HG02943 (cell line): Measurements from ENCODE around the gene PDE10A.

Source experiments
- ATAC-seq: cut with Tn5 transposase; IDR thresholded peaks from one replicate; pipeline ENCODE4 v1.9.1; 2021; ENCODE audit warnings: mild to moderate bottlenecking, low read depth, moderate library complexity; ENCODE audit not compliant: unreplicated experiment

PDE10A gene

DNA sequence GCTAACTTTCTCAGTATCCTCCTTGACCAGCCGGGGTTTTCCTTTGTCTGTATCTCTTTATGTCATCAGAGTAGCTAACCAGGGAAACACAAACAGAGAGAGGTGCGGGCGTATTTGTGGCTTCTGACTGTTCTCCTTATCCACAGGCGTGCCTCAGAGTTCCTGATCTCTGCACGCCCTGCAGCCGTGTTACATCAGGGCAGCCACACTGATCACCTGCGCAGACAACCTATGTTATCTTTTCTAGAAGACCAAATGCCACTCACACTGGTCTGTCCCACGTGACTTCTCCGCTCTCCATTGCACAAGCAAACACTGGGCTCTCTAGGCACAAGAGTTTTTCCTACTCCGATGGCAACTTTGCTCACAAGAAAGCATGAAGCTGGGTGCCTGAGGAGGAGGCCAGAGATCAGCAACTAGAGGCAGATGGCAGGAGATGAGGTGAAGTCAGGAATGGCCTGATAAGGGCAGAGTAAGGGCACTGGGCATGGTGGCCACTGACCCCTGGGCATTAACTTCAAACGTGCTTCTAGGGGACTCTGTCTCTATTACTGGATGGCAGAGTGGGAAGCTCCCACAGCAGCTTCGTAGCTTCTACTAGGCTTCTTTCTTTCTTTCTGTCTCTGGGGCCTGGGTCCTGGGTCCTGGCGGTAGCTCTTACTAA is 4.5 kb downstream of the PDE10A start:
- no peak for ATAC-seq

DNA sequence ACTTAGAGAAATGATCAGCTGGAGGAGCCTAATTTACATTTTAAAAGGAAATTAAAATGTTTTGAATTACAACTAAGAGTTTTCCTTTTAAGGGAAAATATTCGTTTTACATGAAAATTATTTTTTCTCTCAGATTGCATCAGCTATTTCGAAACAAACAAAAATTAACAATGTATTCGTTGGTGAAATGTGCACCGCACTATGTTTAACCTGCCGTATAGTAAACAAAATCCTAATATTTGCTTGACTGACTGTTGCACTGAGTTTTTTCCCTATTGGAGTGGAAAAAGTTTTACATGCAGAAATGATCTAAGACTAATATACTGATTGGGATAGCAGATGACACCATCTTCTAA is 5.7 kb downstream of the PDE10A start:
- ATAC-seq, result no peak

DNA sequence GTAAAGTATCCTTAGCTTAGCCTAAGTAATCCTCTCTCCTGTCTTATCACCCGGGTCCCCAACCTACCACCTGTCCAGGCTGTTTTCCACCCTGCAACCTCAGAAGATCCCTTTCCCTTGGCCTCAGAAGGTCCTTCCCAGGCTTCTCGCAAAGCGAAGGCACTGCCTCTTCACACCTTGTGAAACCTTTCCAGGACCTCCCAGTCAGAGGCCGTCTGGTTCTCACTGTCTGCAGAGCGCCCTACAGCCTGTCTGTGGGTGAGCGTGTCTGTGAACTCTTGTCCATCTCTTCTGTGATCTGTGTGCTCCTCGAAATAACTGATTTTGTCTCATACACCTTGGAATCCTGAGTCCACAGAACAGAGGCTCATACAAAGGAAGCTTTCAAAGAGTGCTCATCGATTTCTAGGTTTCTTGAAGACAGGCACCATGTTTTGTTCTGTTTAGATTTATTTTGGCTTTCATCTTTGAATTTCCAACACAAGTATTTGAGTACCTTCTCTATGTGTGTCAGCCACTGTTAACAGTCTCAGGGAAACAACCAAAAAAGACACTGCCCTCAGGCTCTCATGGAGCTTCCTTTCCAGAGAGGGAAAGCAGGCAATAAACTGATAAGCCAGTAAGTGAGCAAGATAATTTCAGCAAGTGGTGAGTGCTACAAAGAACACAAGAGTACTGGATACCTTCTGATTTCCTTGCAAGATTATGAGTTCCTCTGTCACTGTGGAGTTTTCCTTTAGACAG is 6.3 kb downstream of the PDE10A start:
- no peak for ATAC-seq

DNA sequence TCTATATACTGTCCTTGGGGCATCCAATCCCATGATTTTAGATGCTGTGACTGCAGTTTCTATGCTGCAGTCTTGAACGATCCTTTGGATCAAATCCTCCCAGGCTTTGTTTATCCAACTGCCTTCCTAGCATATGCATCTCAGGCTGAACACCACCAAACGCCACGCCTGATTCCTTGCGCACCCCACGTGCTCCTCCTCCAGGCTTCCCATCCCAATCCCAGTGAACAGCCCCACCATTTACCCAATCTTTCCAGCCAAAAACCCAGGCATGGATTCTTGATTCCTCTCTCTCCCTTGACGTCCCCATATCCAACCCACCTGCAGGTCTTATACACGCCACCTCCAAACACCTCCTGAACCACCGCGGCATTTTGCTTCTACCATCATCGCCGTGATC is 7.8 kb downstream of the PDE10A start:
- no peak for ATAC-seq

DNA sequence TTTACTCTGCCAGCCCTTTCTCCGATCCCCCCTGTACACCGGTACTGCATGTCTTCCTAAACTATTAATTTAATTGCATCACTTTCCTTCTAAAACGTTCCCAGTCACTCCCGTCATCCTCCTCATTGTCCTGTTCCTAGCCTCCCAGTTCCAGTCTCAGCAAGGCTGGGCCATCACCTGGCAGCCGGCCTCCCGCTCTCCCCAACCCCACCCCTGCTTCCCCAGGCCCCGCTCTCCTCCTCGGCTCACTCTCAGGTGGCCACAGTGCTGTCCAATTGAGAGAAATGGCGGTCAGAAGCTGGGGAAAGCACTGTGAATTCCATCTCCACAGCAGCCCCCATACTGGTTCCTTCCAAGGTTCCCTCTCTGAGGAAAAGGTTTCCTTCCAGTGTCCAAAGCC is 8.9 kb downstream of the PDE10A start:
- no peak for ATAC-seq

DNA sequence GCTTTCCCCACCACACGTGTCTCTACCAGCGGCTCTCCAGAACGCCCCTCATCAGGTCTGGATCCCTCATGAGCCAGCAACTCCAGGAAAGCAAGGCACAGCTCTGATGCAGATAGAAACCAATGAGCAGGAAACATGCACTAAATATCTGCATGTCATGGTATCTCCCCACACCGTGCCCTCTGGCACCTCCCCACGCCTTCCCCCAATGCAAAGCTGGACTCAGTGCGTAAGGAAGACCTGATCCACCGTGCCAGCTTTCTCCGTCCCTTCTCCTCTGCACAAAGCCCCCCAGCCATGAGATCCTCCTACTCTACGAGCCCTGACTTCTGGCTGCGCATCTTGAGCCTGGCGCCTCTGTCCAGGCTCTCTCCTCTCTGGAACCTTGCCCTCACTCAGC is 9.4 kb downstream of the PDE10A start:
- no peak for ATAC-seq

DNA sequence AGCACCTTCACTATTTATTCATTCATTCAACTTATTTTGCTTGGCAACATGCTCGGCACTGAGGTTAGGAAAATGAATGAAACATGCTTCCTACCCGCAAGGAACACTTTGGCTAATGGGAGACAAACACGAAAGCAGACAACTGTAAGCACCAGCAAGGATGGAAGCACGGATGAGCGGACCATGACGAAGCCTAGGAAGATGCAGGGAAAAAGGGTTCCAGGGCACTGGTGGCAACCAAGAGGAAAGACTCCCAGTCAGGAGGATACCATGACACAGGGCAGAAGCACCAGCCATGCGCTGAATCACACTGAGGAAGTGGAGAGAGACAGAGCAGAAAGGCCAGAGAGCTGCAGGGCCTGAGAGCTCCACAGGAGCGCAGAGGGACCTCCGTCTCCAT is 9.8 kb downstream of the PDE10A start:
- no peak for ATAC-seq

DNA sequence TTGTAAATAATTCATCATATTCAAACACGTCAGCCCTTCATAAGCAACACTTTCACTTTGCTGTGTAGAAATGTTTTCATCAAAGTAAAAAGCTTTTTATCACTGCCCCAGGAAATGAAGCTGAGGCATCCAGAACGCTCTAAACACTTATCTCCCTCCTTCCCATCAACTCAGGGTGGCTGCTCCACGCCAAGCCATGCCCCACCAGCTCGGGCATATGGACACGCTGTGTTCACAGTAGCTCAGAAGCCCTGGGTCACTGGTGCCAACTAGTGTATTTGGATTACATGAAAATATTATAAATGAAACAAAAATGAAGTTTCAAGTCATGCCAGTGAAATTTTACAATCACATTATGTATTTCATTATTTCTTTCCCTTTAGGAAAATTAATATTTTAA is 10.3 kb downstream of the PDE10A start:
- ATAC-seq, result no peak

DNA sequence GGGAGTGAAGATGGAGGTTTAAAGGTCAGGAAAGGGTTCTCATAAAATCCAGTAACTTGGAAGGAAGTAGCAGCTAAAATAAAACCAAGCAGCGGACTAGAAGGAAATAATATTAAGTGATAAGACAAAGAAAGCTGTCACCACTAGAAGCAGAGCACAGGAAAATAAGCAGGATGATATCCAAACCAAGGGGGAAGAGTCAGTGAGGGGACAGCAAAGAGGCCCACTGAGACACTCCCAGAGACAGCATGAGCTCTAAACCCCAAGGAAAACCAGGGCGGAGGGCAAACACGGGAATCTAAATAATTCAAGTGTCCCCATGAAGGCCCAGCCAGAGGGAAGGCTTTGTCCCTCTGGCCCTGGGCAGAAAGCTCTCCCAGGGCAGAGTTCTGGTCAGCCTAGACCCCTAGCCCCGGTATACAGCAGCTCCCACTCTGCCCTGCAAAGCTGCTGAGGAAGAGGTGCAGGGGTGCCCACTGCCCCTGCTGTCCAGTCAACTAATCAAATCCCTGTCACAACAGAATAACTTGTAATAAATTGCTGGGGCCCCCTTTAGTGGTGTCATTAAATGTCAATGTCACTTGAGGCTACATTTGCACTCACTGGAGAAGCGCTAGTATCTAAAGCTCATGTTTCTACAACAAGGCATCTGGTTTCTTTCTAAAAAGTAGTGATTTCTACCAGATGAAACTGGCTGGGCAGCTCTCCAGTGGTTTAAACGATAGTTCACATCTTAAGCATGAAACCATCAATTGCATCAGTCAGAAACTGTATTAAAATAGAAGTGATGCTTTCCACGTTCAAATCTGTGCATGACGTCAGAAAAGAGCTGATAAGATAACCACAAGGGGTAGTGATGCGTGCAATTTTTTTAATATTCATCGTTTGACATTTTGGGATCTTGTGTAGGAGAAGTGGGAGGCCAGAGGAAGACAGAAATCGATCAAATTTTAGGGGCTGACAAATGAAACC is 13.6 kb downstream of the PDE10A start:
- ATAC-seq, result no peak

DNA sequence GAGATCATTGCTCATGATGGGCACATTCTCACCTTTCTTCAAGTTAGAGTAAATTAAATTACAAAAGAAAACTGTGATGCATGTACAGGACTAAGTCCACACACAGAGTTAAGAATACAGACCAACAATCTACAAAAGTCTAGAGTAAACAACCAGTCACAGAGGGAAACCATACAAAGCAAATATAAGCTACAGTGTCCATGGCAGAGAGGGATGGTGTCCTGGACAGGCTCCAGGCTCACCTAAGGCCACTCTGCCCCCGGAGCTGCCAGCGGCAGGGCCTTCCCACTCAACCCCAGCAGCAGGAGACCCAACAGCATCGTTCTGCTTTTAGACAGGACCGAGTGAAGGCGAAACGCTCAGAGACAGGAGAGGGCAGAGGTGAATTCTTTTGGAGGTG is 16.0 kb downstream of the PDE10A start:
- ATAC-seq, result no peak

DNA sequence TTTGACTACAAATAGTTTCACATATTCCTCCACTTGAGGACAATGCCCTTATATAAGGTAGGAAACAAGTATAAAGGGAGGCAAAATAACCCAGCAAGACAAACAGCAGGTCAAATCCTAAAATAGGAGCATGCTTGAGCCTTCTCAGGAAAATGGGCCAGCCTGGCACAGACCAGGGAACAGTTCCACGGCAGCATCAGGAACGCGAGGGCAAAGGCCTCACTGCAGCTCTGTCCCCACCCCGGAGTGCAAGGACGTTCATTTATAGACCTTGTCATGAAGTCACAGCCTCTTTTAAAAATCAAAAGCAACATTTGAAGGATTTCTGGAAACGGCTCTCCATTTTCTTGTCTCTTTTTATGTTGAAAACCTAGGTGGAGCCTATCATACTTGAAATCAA is 17.1 kb downstream of the PDE10A start:
- no peak for ATAC-seq

DNA sequence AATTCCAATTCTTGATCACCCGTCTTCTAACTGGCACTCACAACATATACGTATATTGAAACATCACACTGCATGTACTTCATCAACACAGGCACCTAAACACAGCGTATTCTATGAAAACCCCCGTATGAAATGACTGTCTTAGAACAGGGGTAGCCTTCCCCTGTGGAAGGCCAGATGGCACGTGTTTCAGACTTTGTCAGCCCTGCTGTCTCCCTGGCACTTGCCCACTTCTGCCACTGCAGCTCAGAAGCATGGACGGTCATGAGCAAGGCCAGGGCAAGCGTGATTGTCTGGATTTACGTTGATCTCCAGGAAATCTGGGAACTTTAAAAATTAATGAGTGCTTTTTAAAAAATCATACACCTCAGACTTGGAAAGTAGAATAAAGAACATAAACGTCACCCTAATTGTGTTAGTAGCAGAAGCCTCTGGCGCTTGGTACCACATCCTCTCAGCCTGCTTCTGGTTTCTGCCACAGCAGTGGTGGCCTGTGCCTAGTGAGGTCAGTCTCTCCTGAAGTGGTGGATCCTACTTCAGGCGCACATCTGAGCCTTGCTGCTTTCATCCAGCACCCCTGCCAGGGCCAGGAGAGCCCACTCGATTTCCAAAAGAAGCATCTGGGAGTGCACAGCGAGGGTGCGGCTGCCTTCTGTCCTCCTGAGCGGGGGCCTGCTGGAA is 18.3 kb downstream of the PDE10A start:
- ATAC-seq, result no peak

DNA sequence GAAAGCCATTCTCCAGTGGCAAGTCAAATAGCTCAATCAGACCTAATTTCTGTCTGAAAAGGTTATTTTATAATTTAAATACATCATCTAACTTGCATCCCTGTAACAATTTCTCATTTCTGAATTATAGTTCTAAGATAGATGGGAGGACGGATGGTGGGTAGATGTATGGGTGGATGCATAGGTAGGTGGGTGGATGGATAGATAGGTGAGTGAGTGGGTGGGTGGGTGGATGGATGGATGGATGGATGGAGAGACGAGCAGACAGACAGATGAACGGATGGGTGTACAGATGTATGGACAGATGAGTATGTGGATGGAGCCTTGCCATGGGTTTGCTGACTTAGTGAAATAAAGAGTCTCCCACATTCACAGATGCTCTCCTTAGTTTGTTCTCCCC is 20.0 kb downstream of the PDE10A start:
- ATAC-seq, result no peak

DNA sequence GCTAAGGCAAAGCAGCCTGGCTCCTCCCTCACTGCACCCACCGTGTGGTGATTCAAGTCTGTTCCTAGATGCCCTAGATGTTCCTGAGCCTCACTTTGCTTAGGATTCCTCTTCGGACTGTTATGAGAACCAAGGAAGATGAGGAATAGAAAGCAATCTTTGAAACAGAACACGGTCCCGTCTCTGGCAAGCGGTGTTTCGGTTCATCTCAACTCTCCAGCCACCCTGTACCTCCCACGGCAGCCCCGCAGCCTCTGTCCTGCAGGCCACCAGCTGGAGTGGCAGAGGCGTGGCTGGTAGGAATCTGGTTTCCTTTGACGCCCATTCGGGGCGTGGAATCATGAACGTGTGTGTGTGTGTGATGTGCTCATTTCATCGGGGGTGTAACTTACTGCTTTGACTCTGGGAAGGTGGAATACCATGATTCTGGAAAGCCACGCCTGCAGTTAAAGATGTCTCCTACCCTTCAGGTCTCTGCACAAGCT is 21.3 kb downstream of the PDE10A start:
- ATAC-seq, result no peak

DNA sequence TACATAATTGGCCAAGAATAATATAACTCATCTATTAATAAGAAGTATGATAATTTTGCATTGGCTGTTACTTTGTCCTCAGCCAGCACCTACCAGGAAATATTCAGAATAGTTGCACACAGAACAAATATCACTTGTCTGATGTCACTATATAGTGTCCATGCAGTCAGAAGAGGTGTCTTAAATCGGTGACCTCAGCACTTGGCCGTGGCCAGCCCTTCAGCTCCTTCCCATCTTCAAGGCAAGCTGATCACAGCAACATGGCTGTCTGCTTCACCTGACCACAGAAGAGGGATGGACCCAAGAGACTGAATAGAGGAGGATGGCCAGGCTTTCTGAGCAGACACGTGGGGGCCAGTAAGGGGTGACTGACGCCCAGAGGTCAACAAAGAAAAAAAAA is 22.2 kb downstream of the PDE10A start:
- ATAC-seq, result no peak

DNA sequence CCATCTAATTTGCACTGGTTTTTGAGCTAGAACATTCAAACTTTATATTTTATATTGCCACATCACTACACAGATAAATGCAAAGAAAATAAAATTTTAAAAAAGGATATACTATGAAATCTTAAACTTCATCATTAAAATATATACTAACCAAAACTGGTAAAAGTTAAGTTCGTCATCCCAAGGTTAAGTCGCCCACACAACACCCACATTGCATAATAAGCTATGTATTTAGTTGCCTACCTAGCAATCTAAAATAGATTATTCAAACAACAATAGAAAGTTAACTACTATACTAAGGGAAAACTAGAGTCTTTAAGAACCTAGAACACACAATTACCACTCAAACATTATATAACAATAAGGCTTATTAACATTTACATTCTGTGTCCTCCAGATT is 24.5 kb downstream of the PDE10A start:
- ATAC-seq, result no peak

DNA sequence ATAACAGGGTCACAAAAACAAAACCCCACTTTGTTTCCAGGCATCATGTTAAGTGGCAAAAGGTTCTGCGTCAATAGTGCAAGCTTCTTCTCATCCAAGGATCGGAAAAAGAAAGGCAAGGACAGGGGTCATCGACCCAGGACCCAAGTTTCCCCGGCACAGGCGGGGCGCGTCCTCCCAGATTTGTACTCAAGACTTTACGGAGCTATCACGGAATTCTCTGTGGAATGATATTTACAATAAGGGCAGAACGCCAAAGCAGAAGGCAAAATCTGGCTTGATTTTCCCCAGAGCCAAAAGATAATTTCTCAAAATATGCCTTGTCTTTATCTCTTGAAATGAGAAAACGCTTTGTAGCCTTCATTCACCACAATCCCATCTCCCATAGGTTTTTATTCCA is 25.5 kb downstream of the PDE10A start:
- no peak for ATAC-seq

DNA sequence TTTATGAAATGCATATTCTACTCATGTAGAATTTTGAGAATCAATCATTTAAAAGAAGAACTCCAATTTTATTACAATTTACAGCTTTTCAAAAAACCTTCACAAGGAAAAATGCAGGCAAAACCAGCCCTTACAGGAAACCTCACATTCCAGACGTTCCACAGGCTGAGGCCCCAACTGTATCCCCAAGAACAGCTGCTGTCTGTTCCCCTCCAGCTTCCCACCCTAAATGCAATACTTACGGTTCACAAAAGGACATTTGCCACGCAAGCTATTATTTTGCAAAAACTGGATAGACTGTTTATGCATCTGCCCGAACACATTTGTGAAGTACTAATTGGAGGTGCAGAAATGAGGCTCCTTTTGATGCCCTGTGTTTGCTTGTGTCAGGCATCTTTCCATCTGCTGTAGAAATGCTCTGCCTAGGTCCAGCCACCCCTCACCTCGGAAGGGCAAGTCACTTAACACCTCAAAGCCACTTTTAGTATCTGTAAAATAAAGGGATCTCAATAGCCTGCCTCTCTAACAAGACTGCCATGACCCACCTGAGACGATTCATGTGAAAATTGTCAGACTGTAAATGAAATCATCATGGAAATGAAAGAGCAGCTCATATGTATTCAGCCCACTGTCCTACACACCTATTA is 26.5 kb downstream of the PDE10A start:
- no peak for ATAC-seq

DNA sequence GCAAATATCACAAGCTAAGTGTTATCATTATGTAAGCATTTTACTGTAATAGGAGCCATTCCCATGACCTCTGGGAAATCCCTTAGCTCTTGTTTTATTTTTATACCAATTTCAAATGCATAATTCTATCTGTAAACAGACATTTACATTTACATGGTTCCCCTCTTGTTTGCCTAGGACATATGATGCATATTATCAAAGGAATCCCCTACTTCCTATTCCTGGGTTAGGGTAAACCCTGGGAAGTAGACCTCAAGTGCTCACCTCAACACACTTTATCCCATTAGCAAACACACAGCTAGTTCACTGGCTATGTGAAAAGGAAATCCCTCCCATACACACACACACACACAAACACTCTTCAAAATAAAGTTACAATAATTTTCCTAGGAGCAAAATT is 27.1 kb downstream of the PDE10A start:
- ATAC-seq, result no peak
